ENCODE measurements around the gene PCOLCE2.
"Not testable (repeated sequence)": the region's sequence is repeated elsewhere in the genome, so short reads cannot be mapped to it uniquely, and the experiment has no call there.

The PCOLCE2 gene

DNA sequence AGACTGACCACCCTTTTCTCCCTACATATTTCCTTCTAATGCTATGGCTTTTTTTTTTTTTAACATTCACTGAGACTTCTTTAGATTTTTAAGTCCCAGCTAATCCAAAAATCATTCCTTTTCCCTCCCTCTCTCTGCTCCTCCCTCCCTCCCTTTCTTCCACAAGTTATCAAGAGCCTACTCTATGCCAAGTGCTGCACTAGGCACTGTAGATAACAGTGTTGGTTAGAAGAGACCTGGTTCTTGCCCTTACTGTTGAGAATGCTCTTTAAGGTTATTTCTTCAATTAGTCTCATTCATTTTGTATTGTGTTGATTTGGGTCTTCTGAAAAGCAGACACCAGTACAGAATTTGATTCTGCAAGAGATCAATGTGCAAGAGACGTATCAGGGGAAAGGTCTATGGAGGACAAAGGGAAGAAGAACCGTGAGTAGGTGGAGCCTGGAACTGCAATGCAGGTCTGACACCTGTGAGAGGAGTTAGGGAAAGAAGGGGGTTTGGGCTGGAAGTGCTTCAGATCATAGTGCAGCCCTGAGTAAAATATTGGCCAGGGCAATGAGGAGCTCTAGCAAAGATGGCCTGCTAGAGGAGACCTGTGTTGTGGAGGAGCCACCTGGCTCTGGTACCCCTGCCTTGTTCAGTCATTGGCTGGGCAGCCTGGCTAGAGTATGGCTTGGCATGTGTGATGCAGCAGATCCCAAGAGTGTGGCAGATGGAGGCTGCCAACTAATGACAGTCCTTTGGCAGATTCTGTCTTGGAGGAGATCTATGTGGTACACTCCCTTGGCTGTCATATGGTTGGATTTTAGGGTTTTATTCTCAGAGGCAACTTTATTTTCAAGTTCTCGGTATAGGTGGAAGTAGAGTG, 9.7 kb upstream of the PCOLCE2 start:
- no peak for DNase-seq

DNA sequence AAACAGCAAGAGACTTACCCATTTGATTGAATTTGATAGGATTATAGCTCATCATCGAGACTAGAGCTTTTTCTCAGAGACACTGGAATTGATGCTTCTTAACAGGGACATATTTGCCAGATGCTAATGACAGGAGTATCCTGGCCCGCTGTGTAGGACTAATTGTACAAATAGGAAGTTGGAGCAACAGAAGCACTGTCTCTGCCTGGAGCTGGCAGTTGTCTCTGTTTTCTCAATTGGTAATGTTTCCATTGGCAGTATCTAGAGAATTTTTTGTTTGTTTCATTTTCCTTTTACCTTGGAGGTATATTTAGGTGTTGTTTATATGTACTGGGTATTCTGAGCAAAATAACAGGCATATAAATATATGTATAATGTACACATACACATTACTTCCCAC, 8.9 kb upstream of the PCOLCE2 start:
- no peak for DNase-seq

DNA sequence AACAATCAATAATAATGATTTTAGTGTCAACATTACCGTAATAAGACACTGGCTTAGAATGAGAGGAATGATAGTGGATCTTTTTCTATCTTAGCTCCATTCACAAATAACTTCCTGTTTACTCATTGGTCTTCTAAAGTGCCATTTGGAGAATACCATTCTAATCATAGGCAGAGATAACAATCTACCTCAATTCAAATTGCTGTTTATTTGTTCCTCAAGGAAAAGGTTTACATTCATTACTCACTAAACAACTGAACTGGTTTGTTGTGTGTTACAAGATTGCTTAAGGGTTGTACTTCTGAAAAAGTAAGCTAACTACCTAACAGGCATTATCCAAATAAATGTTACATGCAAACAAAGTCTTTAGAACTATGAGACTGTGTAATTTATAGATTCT, 8.1 kb upstream of the PCOLCE2 start:
- no peak for DNase-seq

DNA sequence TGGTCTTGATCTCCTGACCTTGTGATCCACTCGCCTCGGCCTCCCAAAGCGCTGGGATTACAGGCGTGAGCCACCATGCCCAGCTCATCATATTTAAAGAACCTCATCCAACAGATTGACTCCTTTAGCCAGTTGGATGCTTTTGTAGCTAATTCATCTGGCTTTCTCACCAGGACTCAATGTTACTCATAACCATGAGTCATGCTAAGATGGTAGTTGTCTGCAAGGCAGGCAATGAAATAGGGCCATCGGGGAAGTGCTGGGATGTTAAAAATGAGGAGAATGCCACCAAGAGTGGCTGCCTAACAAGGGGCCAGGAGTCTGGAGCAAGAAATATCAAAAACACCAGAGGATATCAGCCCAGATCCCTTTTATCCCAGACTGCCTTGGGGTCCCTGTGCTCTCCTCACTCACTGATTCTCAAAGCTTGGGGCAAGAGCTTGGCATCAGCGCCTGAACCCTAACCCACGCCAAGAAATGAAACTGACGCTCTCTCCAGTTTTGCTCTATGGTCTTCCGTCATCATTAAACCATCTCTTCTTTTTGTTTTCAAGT, 7.4 kb upstream of the PCOLCE2 start:
- no peak for DNase-seq

DNA sequence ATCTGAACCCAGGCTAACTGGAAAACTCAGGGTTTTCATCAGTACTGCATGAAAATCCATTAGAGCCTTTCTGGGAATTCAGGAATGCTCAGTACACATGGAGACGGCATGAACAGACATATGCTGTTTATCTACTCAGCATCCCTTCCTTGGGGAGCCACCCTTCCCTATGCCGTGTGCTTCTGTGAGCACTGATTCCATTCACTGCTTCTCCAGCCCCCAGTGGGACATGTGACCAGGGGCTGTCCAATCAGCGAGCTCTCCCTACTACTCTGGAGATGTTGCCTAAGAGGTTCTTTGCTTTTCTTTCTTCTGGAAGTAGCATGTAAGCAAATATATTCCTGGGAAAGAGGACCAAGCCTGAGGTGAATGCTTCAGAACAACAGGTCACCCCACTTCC, 5.6 kb upstream of the PCOLCE2 start:
- no peak for DNase-seq

DNA sequence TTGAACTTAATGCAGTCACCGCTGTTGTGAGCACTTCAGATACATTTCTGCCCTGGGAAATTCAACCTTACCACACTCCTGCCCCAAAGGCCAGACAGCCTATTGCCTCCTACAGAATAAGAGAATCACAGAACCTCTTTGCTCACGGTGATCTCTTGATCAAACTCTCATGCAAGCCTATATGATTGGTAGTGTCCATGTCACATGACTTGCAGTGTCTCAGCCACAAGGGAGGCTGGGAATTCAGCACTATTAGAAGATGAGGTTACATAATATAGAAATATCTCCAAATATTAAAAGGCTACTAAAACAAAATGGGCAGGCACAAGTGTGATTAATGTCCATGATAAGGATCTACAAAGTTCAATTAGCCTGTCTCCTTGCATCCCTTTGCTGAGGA, 3.8 kb upstream of the PCOLCE2 start:
- DNase-seq, result no peak

DNA sequence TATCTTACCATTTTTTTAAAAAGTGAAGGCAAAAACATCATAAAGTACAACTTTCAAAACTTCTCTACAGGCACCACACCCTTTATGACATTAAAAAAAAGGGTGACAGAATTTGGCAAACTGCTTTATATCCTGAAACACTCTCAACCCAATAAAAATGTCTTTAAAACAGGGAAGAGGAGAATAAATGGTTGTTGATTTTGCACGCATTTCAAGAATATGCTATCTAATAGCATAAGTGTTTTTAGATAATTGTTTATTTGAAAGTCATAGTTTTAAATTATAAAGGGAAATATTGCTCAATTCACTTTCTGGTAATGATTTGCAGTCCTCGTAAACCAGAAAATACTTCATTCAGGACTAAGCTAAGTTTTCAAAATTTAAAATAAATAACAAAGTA, 1.7 kb upstream of the PCOLCE2 start:
- DNase-seq, result no peak

DNA sequence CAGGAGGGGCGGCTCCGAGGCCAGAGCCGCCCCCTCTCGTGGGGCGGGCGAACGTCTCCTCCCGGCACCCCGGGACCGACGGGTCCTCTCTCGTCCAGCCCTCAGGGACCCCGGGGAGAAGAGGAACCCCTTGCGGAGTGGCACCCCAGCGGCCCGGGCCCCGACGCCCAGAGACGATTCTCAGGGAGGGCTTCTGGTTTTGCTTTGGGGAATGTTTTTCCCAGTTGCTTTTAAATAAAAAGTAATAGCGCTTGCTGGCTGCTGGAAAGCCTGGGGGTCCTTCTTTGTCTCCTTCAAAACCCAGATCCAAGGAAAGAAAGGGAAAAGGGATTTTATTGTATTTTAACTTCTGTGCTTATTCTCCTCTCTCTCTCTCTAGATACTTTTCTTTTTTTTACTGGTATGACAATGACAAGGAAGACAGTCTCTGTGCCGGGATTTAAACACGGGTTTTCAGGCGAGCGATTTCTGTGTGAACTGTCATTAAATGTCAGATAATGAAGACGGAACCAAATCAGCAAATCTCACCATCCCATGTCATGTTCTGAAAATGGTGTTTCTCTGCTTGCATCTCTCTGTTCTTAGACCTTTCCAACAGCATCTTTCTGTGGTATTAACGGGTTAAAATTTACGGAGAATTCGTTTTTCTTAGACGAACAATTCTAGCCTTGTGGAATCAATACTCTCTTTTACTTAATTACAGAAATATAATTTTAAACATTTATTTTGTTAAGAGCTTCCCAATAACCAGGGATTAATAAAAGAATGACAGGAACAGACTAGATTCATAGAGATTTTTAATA, 530 bp upstream of the PCOLCE2 start:
- no peak for DNase-seq

DNA sequence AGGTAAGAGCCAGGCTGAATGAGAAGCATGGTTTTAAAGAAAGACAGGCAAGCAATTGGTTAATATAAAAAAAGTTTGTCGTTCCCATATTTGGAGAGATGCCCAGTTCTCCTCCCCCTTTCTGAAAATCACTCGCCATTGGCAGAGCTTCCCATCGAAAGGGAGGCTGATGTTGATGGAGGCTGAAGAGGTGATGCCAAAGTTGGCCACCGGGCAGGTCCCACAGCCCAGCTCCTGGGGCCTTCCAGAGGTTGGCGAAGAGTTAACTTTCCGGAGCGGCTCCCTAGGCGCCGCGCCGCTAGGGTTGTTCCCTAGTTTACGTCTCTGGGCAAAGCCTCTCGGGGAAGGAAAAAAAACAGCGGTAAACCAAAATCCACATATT, 793 bp downstream of the PCOLCE2 start:
- no peak for DNase-seq

DNA sequence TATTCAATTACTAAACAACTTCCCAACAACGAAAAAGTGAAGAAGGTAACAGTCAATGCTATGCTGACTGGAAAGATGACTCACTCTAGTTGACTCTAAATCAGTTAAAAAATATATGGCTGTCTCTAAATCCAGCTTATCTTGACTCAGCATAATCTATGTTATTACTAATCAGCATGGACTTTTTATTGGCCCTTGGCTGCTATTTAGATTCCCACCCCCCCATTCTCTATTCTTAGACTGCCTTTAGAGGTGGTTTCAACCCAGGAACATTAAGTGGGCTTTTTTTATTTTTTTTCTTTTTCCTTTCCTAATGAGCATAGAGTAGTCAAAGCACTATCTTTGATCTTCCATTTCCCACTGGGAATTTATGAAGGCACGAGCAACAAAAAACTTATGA, 1.9 kb downstream of the PCOLCE2 start:
- DNase-seq, result no peak

DNA sequence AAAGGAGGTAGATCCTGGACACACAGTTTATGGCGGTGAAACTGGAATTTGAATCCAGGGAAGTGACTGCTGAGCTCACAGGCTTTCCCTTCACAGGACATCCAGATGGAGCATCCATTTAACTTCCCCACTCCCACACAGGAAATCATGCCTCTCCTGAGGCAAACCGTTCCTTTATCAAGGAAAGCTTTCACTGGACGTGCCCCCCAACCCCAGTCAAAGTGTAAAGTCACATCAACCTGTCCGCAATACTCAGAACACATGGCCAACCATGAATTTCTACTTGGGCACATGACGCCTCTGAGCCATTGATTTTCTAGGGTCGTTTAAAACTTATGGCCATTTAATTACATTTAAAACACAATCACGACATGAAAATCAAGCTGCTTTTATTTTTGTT, 2.9 kb downstream of the PCOLCE2 start:
- no peak for DNase-seq

DNA sequence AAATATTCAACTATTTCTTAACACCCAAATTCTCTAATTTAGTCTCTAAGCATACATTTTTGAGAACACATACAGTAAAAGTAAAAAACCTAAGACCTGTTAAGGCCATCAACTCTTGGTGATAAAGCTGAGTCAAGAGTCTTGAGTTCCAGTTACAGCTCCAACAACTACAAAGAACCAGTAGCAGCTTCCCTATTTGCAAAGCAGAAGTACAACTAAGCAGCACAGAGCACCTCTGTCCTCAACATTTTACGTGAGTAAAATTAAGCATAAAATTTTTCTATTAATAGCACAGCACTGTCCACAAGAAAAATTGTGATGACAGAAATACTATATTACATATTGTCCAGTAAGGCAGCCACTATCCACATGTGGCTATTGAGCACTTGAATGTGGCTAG, 4.4 kb downstream of the PCOLCE2 start:
- no peak for DNase-seq

DNA sequence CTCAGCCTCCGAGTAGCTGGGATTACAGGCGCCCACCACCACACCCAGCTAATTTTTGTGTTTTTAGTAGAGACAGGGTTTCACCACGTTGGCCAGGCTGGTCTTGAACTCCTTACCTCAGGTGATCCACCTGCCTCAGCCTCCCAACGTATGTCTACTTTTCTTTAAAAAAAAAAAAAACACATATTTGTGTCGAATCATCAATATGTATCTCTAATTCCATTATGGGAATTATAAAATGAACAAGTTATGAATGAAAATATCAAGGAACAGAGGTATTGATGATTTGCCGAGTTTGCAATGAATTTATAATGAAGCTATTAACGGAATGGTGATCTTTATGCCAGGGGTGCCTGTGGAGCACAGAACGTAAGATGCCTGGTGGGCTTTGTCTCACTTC, 5.3 kb downstream of the PCOLCE2 start:
- not testable (repeated sequence) for DNase-seq

DNA sequence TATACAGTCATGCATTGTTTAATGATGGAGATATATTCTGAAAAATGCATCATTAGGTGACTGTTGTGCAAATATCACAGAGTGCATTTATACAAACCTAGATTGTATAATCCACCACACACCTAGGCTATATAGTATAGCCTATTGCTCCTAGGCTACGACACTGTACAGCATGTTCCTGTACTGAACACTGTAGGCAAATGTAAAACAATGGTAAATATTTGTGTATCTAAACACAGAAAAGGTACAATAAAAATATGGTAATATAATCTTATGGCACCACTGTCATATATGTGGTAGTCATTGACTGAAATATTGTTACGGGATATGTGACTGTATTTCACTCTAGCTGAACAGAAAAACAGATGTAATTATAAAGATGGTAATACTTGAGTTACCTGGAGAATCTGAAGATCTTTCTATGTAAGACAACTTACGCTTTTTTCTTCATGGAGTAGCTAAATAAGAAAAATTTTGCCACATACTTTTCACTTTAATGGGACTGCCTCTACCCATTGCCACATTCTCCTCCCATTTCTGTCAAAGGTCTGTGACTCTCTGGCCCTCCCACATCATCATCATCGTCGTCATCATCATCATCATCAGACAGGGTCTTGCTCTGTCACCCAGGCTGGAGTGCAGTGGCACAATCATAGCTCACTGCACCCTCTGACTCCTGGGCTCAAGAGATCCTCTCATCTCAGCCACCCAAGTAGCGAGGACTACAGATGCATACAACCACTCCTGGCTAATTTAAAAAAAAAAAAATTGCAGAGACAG, 7.2 kb downstream of the PCOLCE2 start:
- DNase-seq, result no peak

DNA sequence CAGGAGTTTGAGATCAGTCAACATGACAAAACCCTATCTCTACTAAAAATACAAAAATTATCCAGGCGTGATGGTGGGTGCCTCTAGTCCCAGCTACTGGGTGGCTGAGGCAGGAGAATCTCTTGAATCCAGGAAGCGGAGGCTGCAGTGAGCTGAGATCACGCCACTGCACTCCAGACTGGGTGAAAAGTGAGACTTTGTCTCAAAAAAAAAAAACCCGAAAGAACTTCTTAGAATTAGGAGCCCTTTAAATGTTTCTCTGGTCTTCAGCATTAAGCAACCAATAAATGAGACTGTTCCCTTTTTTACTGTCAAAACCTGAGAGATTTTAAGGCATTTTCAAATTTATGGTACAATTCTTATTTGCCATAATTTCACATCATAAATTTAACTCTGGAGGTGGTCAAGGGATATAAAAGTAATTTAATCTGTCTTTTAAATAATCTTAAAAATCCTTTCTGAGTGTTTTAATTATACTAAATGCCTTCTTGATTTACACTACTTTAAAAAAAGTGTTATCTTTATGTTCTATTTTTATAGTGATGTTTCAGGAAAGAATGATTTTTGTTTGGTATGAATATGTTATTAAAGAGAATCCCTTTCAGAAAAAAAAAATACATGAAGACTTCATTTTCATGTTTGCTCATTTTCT, 10.1 kb downstream of the PCOLCE2 start:
- DNase-seq, result no peak

DNA sequence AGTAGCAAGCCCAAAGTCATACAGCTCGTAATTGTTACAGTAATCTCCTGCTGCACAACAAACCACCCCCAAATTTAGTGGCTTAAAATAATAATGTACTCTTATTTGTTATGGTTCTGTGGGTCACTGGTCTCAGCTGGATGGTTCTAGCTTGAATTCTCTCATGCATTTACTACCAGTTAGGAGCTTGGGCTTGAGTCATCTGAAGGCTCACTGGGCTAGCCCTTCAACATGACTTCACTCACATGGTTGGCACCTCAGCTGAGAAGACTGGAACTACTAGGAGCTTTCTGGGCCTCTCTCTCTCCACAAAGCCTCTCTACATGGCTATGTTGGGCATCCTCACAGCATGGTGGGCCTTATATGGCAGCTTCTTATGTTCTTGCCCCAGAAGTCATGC, 12.5 kb downstream of the PCOLCE2 start:
- no peak for DNase-seq

DNA sequence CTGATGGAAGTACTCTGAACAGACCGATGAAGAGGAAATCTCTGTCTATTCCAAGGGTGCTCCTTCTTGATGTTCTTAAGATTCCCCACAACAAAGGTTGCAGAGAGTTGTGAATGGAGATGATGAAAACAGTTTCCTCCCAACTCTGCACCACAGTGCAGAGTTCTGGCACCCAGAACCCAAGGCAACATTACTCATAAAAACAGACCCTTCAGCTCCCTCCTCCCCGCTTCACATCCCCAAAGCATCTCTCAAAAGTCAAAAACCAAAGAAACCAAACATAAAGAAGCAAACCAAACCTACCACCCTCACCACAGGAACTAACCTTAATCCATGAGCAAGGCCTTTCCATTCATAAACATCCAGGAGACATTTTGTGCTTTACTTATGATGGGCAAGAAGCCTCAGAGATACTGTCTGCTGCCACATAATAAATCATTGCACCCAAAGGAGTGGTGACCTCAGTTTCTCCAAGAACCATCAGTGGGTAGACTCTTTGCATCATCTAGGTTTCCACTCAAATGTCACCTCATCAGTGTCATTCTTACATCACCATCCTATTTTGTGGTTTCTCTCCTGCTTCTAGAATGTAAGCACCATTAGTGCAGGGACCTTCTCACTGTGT, 13.2 kb downstream of the PCOLCE2 start:
- no peak for DNase-seq

DNA sequence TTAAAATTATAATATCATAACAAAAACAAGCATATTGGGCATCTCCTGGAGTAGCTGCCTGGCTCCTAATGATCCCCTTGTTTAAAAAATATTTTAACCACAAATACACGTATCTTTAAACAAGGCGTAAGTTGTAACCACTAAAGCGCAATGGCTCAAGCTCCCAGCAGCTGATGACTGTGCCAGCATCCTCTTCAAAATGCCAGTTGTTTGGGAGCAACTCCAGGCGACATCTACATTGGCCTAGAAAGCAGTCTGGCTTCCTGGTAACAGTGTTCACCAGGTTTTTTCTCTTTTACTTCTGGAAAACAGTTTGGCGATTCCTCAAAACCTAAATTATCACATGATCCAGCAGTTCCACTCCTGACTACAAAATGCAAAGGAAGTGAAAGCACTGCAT, 13.8 kb downstream of the PCOLCE2 start:
- no peak for DNase-seq

DNA sequence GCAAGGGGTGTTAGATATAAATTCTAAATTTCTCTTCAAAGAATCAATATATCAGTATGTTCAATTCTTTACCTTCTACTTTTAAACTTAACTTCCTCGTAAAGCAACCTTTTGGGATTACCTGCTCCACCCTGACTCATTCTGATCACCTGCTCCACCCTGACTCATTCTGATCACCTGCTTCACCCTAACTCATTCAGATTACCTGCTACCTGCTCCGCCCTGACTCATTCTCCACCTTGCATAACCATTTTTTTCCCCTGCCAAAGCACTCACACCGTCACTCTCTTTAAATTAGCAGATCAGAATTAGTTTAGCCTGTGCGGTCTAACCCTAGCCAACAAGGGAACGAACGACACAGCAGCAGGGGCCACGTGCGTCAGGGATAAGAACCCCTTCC, 20.5 kb downstream of the PCOLCE2 start:
- not testable (repeated sequence) for DNase-seq

DNA sequence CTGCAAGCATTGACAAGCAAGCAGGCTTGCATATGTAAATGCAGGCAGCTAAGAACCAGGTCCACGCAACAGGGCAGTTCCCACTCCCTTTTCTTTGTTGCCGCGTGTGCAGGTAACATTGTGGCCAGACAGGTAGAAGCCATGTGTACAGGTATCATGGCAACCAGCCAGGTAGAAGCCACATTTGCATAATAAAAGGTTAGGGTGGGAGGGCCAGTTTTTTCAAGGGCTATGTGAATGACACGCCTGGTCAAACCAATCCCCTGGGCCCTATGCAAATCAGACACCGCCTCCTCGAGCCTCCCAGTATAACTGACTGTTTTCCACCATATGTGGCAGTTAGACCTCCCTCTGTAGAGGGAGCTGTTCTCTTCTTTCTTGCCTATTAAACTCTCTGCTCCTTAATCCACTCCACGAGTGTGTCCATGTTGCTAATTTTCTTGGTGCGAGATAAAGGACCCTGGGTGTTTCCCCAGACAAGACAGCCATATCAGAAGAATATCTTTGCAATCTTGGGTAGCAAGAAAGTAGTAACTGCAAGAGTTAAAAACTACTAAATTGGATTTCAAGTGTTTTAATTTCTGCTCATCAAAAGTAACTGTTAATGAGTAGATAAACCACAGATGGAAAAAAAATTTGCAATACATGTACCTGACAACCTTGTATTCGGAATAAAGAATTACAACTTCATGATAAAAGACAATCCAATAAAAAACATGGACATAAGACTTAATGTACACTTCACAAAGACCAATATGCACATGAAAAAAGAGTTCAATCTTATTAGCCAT, 21.8 kb downstream of the PCOLCE2 start:
- DNase-seq, result no peak
